Astrocyte (in vitro differentiated cells and primary cell): ENCODE data around the gene RAB6A.
"Not testable (repeated sequence)": the region's sequence is repeated elsewhere in the genome, so short reads cannot be mapped to it uniquely, and the experiment has no call there.

Experiments used
- CTCF ChIP-seq: IDR thresholded peaks from 2 replicates; pipeline ENCODE4 v1.5.1; 2011; ENCODE audit warnings: low read depth, mild to moderate bottlenecking, inconsistent platforms, low read length, moderate library complexity; ENCODE audit not compliant: insufficient read depth
- EZH2 ChIP-seq: IDR thresholded peaks from 2 replicates; pipeline ENCODE4 v1.6.1; 2012; ENCODE audit warnings: mild to moderate bottlenecking, low read length, inconsistent platforms; ENCODE audit not compliant: insufficient read depth

DNA sequence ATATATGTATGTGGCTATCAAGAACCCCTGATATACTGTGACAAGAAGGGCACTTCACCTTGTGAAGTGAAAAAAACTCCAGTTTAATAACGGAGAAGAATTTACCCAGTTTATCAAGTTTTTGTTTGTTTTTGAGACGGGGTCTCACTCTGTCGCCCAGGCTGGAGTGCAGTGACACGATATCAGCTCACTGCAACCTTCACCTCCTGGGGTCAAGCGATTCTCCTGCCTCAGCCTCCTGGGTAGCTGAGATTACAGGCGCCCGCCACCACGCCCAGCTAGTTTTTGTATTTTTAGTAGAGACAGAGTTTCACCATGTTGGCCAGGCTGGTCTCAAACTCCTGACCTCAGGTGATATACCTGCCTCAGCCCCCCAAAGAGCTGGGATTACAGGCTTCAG lies 26.9 kb downstream of the RAB6A start:
- TF ChIP-seq CTCF, EZH2: not testable (repeated sequence)
